Thyroid gland (tissue), 4 donors: Measurements from ENCODE around the gene IGFBPL1. TPM values are rescaled to one million over a fixed set of nuclear protein-coding genes. Genes with fewer than 3 reads are reported as not detected.
A peak's percentile ranks its signal among the peaks of the same experiment; 100 is the strongest.

Experiments
- DNase-seq, 2 donors: peaks; one replicate each; pipeline ENCODE4 v3.0.0-alpha.2; 2019
- H3K27ac ChIP-seq, 3 donors: fragments of 200-600 bp; sonication (generic); 1 replicate in 2 of 3; 2 replicates in 1 of 3; pipeline ENCODE4 v1.5.1; 2016 to 2019; ENCODE audit warnings: mild to moderate bottlenecking in 1 of 3, moderate library complexity in 1 of 3
- H3K27me3 ChIP-seq: fragments of 200-600 bp; sonication (generic); one replicate; pipeline ENCODE4 v1.5.1; 2019
- H3K36me3 ChIP-seq, 2 donors: fragments of 200-600 bp; sonication (generic); one replicate each; pipeline ENCODE4 v1.5.1; 2016 to 2019
- H3K4me1 ChIP-seq, 2 donors: fragments of 200-600 bp; sonication (generic); one replicate each; pipeline ENCODE4 v1.5.1; 2017 to 2019
- H3K4me3 ChIP-seq, 3 donors: fragments of 200-600 bp; sonication (generic); replicated peaks in 1 of 3; 1 replicate in 2 of 3; 2 replicates in 1 of 3; pipeline ENCODE4 v1.5.1; 2016; ENCODE audit warnings: mild to moderate bottlenecking in 1 of 3
- H3K9me3 ChIP-seq: fragments of 200-600 bp; sonication (generic); one replicate; pipeline ENCODE4 v1.5.1; 2017
- POLR2A ChIP-seq, 2 donors: fragments of 450-650 bp; IDR thresholded peaks; one replicate each; pipeline ENCODE4 v1.6.1; 2017; ENCODE audit warnings: antibody characterized with exemption in 2 of 2, mild to moderate bottlenecking in 2 of 2, moderate library complexity in 1 of 2
- WGBS, 2 donors: methylation state at CpG; one replicate each; pipeline ENCODE4 v1.1.5; 2017; 5-methylcytosine and 5-hydroxymethylcytosine counted together
- intact Hi-C: fragments of 100-400 bp; cut with DNase I; formaldehyde crosslinking; loops from one replicate; pipeline ENCODE4 v1.15.1; 2023
- total RNA-seq, 4 donors: library from RNA; depleted of rRNA; stranded (reverse); fragments of >200 nt; gene quantifications; one replicate each; pipeline ENCODE4 v1.2.3, GENCODE V29; 2016
- TF ChIP-seq, protein P1 (sequence below), 6 experiments: fragments of 200-600 bp in 3 of 6; fragments of 450-650 bp in 3 of 6; sonication (generic) in 3 of 6; IDR thresholded peaks; one replicate each; pipeline ENCODE4 v1.5.1; 2016 to 2019; ENCODE audit warnings: antibody characterized with exemption in 6 of 6, mild to moderate bottlenecking in 2 of 6, inconsistent platforms in 1 of 6, moderate library complexity in 1 of 6

The IGFBPL1 gene
- total RNA-seq, 4 donors from 2014 or later = 20.3 to 116 (median 29.1) TPM

DNA sequence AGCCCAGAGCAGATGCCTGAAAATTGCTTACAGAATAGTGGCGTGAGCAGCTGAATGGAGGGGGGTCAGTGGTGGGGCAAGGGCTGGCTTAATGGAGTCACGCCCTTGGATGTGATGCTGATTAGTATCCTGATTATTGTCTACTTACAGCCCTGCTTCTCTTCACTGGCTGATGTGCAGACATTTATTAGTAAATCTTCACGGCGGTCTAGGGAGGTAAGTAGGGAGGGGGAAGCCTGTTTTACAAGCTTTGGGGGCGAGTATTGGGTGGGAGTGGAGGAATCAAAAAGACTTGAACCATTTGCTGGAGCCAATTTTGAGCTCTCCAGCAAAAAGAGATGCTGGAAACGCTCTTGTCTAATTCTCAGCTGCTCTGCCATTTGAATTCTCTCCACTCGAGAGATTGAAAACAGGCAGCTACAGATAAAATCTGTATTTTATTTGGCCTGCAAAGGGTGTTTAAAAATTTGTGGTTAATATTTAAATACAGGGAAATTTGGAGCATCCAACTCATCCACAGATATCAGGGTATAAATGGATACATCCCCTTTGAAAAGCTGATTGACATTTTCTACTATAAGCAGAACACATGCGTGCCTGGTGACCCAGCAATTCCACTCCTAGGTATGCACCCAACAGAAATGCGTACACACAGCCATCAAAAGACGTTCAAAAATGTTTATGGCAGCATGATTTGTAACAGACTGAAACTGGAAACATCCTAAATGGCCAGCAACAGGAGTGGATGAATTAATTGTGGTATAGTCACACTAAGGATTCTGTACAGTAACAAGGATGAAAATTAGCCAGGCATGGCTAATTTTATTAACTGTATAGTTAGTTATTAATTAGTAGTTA, 51.3 kb downstream of the IGFBPL1 start:
- Histone ChIP-seq H3K9me3 (no peaks in the 10 kb centered on the region), H3K4me3 (no peak overlapping the region), H3K27me3 (no peaks in the 10 kb centered on the region), H3K27ac (no peak overlapping the region), H3K4me1 (no peaks in the 10 kb centered on the region), H3K36me3 (no peaks in the 10 kb centered on the region)
- no peak for DNase-seq
- intact Hi-C loops = loop anchor here (5.0 kb wide), 1 partner anchor 59 kb away; no protein-coding TSS in a partner anchor
- no peak for TF ChIP-seq POLR2A (IDR thresholded peaks at IDR 0.05)
- WGBS, 2 donors = 79 to 85% methylated on average over 10 of the region's 10 CpGs

DNA sequence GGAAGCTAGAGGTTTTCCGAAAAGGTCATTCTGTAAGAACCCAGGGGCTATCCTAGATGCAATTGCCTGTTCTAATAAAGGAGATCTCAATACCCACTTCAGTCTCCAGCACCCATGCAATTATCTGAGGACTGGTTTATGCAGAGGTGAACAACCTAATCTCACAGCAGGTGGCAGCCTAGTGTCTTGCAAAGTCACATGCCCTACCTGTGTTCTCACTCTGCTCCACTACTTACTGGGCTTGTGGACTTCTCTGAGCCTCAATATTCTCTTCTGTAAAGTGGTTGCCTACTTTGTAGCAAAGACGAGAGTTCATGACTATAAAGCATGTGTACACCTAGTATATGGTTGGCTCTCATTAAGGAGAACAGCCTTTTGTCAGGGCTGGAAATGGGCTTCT, 52.8 kb downstream of the IGFBPL1 start:
- DNase-seq = peak; percentile 76 to 79
- WGBS, 2 donors = 65 to 69% methylated on average over 2 of the region's 2 CpGs

DNA sequence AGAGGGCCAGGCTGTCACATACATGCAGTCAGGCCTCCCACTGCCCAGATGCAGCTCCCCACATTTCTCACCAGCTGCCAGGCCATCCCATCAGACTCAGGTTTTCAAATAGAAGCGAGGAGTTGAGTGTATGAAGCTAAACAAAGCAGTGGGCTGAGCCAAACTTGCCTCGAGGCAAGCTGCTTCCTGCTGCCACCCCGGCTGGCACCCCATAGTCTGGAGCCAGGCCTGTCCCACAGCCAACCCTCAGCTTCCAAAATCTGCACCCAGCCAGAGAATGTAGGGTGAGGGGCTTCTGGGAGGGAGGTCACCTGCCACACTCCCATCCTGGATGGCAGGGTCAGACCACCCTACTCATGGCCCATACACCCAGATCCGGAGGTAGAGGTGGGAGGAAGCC, 54.1 kb downstream of the IGFBPL1 start:
- Histone ChIP-seq H3K4me1 (no peaks in the 10 kb centered on the region), H3K27me3 (no peaks in the 10 kb centered on the region), H3K4me3 (no peak overlapping the region), H3K9me3 (no peaks in the 10 kb centered on the region), H3K27ac (no peak overlapping the region), H3K36me3 (no peaks in the 10 kb centered on the region)
- TF ChIP-seq POLR2A (IDR thresholded peaks at IDR 0.05) = no peak
- TF ChIP-seq, protein P1, sequence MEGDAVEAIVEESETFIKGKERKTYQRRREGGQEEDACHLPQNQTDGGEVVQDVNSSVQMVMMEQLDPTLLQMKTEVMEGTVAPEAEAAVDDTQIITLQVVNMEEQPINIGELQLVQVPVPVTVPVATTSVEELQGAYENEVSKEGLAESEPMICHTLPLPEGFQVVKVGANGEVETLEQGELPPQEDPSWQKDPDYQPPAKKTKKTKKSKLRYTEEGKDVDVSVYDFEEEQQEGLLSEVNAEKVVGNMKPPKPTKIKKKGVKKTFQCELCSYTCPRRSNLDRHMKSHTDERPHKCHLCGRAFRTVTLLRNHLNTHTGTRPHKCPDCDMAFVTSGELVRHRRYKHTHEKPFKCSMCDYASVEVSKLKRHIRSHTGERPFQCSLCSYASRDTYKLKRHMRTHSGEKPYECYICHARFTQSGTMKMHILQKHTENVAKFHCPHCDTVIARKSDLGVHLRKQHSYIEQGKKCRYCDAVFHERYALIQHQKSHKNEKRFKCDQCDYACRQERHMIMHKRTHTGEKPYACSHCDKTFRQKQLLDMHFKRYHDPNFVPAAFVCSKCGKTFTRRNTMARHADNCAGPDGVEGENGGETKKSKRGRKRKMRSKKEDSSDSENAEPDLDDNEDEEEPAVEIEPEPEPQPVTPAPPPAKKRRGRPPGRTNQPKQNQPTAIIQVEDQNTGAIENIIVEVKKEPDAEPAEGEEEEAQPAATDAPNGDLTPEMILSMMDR (IDR thresholded peaks at IDR 0.05) = no peak
- DNase-seq = no peak
- WGBS, 2 donors = 83 to 93% methylated on average over 4 of the region's 4 CpGs
- intact Hi-C loops = loop anchor here (5.0 kb wide), 1 partner anchor 62 kb away; no protein-coding TSS in a partner anchor

More for the DNA sequence above, 52.8 kb downstream of the IGFBPL1 start:
- Histone ChIP-seq H3K27me3 (no peaks in the 10 kb centered on the region), H3K4me3 (no peak overlapping the region), H3K9me3 (no peaks in the 10 kb centered on the region), H3K36me3 (no peaks in the 10 kb centered on the region), H3K27ac (no peak overlapping the region), H3K4me1 (no peaks in the 10 kb centered on the region)
- TF ChIP-seq, protein P1 (IDR thresholded peaks at IDR 0.05) = peak in 5 of 6 experiments; percentile 14 to 86 (median 81)
- no peak for TF ChIP-seq POLR2A (IDR thresholded peaks at IDR 0.05)
- intact Hi-C loops = loop anchor here (5.0 kb wide), 1 partner anchor 61 kb away; no protein-coding TSS in a partner anchor

DNA sequence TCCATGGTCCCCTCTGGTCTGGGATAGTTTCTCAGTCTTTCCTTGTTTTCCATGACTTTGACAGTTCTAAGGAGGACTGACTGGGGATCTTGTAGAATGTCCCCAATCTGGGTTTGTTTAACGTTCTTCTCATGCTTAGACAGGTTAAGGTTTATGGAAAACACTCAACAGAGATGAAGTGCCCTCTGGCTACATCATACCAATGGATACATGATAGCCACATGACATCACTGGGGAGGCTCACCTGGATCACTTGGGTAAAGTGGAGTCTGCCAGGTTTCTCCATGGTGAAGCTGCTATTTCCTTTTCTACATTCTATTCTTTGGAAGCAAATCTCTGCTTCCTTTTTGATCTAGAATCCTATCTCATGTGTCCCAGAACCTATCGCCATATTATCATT, 55.5 kb downstream of the IGFBPL1 start:
- Histone ChIP-seq H3K27ac (no peak overlapping the region), H3K36me3 (no peaks in the 10 kb centered on the region), H3K9me3 (no peaks in the 10 kb centered on the region), H3K4me1 (no peaks in the 10 kb centered on the region), H3K27me3 (no peaks in the 10 kb centered on the region), H3K4me3 (no peak overlapping the region)
- TF ChIP-seq, protein P1 (IDR thresholded peaks at IDR 0.05) = no peak
- TF ChIP-seq POLR2A (IDR thresholded peaks at IDR 0.05) = no peak
- intact Hi-C loops = no loop called here
- 64 to 65% methylated on average over 2 of the region's 2 CpGs for WGBS, 2 donors
- DNase-seq = no peak

DNA sequence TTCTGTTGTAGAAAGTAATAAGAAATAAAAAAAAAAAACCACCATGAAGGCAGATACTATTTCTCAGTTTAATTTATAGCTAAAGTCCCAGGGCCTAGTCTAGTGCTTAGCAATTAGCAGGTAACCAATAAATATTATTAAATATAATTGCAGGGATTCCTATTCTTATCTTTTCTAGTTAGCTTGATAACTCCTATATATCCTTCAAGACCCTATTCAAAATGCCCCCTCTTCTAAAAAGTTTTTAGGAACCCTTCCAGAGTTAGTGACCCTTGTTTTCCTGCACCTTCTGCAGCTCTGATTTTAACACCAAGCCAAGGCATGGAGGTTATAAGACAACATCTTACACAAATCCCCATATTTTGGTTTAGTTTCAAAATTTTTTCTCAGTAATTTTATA, 56.4 kb downstream of the IGFBPL1 start:
- Histone ChIP-seq H3K27ac (no peak overlapping the region), H3K4me3 (no peak overlapping the region), H3K27me3 (no peaks in the 10 kb centered on the region), H3K4me1 (no peaks in the 10 kb centered on the region), H3K36me3 (no peaks in the 10 kb centered on the region), H3K9me3 (no peaks in the 10 kb centered on the region)
- intact Hi-C loops = no loop called here
- TF ChIP-seq, protein P1 (IDR thresholded peaks at IDR 0.05) = no peak
- no peak for TF ChIP-seq POLR2A (IDR thresholded peaks at IDR 0.05)
- no peak for DNase-seq
